ENCODE results near the gene SLC38A11.
A peak's percentile ranks its signal among the peaks of the same experiment; 100 is the strongest.
"Not testable (repeated sequence)": the region's sequence is repeated elsewhere in the genome, so short reads cannot be mapped to it uniquely, and the experiment has no call there.

SLC38A11 gene

GRCh38 chr2:164954954-164955701 is at the start of gene SLC38A11:
TSS of gene SLC38A11 (minus strand) at chr2:164955525. CDS start at chr2:164955247, 278 bp downstream.
- DNase-seq (ENCODE audit: low read depth in 4 of 4, low spot score in 1 of 4) = no peak

GRCh38 chr2:165003443-165004130 is 48.3 kb upstream of the SLC38A11 start:
- no peak for DNase-seq (ENCODE audit: low read depth in 4 of 4, low spot score in 1 of 4)

- DNase-seq (ENCODE audit: low read depth in 4 of 4, low spot score in 1 of 4) = no peak
Measured at GRCh38 chr2:165002638-165003037, 47.3 kb upstream of the SLC38A11 start.

- DNase-seq (ENCODE audit: low read depth in 4 of 4, low spot score in 1 of 4) = not testable (repeated sequence)
Measured at GRCh38 chr2:164994664-164995299, 39.5 kb upstream of the SLC38A11 start.

- DNase-seq (ENCODE audit: low read depth in 4 of 4, low spot score in 1 of 4) = no peak
Measured at GRCh38 chr2:164993287-164994016, 38.1 kb upstream of the SLC38A11 start.

GRCh38 chr2:164992818-164993217 is 37.5 kb upstream of the SLC38A11 start:
- peak in 3 of 4 experiments; percentile 10 to 15 (median 11) for DNase-seq (ENCODE audit: low read depth in 4 of 4, low spot score in 1 of 4)

GRCh38 chr2:164992093-164992454 is 36.7 kb upstream of the SLC38A11 start:
- not testable (repeated sequence) for DNase-seq (ENCODE audit: low read depth in 4 of 4, low spot score in 1 of 4)

- DNase-seq (ENCODE audit: low read depth in 4 of 4, low spot score in 1 of 4) = not testable (repeated sequence)
Measured at GRCh38 chr2:164991361-164992092, 36.2 kb upstream of the SLC38A11 start.

- not testable (repeated sequence) for DNase-seq (ENCODE audit: low read depth in 4 of 4, low spot score in 1 of 4)
Measured at GRCh38 chr2:164990953-164991352, 35.6 kb upstream of the SLC38A11 start.

GRCh38 chr2:164988805-164989204 is 33.5 kb upstream of the SLC38A11 start:
- not testable (repeated sequence) for DNase-seq (ENCODE audit: low read depth in 4 of 4, low spot score in 1 of 4)

GRCh38 chr2:164986027-164986426 is 30.7 kb upstream of the SLC38A11 start:
- DNase-seq (ENCODE audit: low read depth in 4 of 4, low spot score in 1 of 4) = not testable (repeated sequence)

- DNase-seq (ENCODE audit: low read depth in 4 of 4, low spot score in 1 of 4) = no peak
Measured at GRCh38 chr2:164984428-164984827, 29.1 kb upstream of the SLC38A11 start.

GRCh38 chr2:164981217-164981990 is 26.1 kb upstream of the SLC38A11 start:
- no peak for DNase-seq (ENCODE audit: low read depth in 4 of 4, low spot score in 1 of 4)

GRCh38 chr2:164980688-164981087 is 25.4 kb upstream of the SLC38A11 start:
- DNase-seq (ENCODE audit: low read depth in 4 of 4, low spot score in 1 of 4) = not testable (repeated sequence)

- no peak for DNase-seq (ENCODE audit: low read depth in 4 of 4, low spot score in 1 of 4)
Measured at GRCh38 chr2:164979113-164979512, 23.8 kb upstream of the SLC38A11 start.

- DNase-seq (ENCODE audit: low read depth in 4 of 4, low spot score in 1 of 4) = not testable (repeated sequence)
Measured at GRCh38 chr2:164976875-164977470, 21.6 kb upstream of the SLC38A11 start.

GRCh38 chr2:164976301-164976700 is 21.0 kb upstream of the SLC38A11 start:
- DNase-seq (ENCODE audit: low read depth in 4 of 4, low spot score in 1 of 4) = no peak

GRCh38 chr2:164975891-164976290 is 20.6 kb upstream of the SLC38A11 start:
- DNase-seq (ENCODE audit: low read depth in 4 of 4, low spot score in 1 of 4) = no peak

- no peak for DNase-seq (ENCODE audit: low read depth in 4 of 4, low spot score in 1 of 4)
Measured at GRCh38 chr2:164974221-164974620, 18.9 kb upstream of the SLC38A11 start.
